GM12891 (cell line): ENCODE measurements around the gene POC1A.

Experiments
- POLR2A ChIP-seq: IDR thresholded peaks from 2 replicates; pipeline ENCODE4 v1.6.1; 2011; ENCODE audit warnings: low read depth, low read length, control low read depth
- POLR2AphosphoS5 ChIP-seq: IDR thresholded peaks from 2 replicates; pipeline ENCODE4 v1.6.1; 2011; ENCODE audit warnings: low read depth, low read length, control low read depth
- SPI1 ChIP-seq: IDR thresholded peaks from 2 replicates; pipeline ENCODE4 v1.6.1; 2011; ENCODE audit warnings: low read depth, low read length, control low read depth

DNA sequence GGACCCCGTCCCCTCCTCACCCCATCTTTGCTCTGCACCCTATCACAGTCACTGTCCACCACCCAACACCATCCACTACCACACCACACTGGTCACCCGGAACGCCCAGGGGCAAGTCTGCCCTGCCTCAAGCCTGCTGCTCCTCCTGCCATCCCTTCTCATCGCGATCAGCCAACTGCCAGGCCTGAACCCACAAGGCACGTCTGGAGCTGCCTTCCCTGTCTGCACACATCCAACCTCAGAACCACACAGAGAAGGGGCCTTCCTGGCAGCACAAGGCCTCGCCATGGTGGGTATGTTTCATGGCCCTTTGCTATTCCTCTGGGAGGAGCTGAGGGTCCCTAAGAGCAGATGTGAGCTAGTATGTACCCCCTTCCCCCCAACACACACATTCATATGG lies 94.4 kb downstream of the POC1A start:
- TF ChIP-seq POLR2AphosphoS5, result no peak
- no peak for TF ChIP-seq POLR2A
- no peak for TF ChIP-seq SPI1
